HG03095 (cell line): ENCODE measurements around the gene CACNA2D3.

Source experiments
- ATAC-seq: cut with Tn5 transposase; IDR thresholded peaks from one replicate; pipeline ENCODE4 v1.9.1; 2021; ENCODE audit warnings: moderate library complexity; ENCODE audit not compliant: unreplicated experiment

CACNA2D3 gene

GRCh38 chr3:54772746-54773145 lies 650.4 kb downstream of the CACNA2D3 start:
- ATAC-seq = no peak

GRCh38 chr3:54773271-54773670 lies 650.9 kb downstream of the CACNA2D3 start:
- no peak for ATAC-seq

DNA sequence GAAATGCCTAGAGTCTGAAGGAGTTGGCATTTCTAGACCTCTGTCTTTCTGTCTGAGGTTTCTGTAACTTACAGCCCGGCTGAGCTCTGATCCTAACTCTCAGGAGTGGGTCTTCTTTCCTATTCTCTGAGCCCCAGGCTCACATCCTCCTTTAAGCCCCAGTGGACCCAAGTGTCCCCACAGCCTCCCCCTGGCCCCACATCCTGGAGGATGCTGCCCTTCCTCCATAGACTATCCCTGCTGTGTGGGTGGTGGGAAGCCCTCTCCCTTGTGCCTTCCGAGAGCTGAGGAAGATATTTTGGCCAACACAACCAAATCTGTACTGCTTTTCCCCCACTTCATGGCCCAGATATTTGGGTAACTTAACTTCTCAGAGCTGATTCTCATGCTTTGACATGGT lies 654.2 kb downstream of the CACNA2D3 start:
- no peak for ATAC-seq

GRCh38 chr3:54777141-54777540 lies 654.8 kb downstream of the CACNA2D3 start:
- no peak for ATAC-seq

GRCh38 chr3:54780336-54780735 lies 658.0 kb downstream of the CACNA2D3 start:
- ATAC-seq = no peak

GRCh38 chr3:54781728-54782127 lies 659.4 kb downstream of the CACNA2D3 start:
- ATAC-seq = no peak

- ATAC-seq = no peak
These were observed 661.3 kb downstream of the CACNA2D3 start for GRCh38 chr3:54783611-54784010.

DNA sequence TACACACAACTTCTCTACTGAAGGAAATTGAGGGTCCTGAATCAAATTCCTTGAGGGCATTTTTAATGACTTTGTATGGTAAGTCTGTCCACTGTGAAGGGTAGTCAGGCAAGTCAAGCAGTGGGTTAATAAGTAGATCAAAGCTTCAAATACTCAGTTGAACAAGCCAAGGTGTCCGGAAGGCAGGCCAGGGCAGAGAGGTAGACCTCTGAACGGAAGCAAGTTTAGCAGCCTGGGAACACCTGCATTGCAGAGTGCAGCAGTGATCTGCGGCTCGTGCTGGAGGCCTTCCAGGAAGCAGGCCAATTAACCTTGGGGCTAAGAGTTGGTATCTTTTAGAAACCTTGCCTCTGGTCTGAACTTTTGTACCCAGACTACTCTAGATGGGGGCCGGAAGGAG lies 661.7 kb downstream of the CACNA2D3 start:
- no peak for ATAC-seq

DNA sequence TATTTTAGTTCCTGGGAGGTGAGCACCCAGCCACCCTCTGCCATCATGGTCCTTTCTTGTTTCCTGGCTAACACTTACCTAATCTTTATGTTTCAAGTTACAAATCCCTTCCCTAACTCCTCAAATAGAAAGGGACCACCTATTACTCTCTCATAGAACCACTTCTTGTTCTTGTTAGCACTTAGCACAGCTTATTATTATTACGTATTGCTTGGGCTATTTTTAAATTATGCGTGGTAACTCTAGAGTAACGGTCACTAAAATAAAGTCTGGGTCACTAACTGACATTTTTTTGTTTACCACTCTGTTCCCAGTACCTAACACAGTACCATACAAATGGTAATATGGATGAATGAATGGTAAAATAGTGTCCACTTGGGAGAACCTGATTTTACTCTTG lies 663.6 kb downstream of the CACNA2D3 start:
- no peak for ATAC-seq

DNA sequence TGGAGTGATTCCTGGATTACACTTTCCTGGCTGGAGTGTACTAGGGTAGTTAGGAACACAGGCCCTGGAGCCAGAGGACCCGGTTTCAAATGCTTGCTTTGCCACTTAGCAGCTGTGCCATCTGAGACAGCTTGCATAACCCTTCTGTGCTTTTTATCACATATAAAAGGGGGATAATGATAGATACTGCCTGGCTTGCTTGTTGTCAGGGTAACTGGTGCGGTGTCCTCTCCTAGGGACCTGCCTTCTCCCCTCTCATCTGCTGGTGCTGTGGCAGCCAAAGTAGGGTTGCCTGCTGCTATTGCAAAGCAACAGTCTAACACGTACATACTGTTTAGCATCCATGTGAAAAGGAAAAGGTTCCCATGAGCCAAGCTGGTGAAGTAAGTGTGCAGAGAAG lies 667.7 kb downstream of the CACNA2D3 start:
- no peak for ATAC-seq

DNA sequence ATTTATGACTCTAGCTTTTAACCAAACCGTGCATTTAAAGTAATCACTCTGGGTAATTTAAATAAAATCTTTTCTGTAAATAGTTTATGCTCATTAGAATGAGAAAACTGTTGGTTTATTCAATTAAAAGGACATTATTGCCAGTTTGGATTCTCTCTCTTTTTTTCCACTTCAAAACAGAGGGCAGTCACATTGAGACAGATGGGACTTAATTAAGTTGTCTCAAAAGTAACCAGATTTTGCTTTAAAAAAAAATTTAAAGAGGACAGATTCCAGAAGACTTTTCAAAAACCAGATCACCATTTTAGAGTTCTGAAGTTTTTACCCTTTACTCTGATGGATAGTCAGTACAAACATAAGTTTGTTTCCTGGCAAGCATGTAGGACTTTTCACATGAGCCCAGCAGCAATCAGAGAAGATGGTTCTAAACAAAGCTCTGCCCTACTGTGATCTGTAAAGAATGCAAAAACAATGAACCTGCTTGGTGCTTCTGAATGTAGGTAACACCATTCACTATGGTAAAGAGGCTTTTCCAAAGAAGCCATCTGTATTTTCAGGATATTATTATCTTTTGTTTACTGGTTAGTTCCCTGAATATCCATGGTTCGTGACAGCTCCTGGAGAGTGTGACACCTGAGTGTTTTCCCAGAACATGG lies 669.3 kb downstream of the CACNA2D3 start:
- no peak for ATAC-seq

GRCh38 chr3:54792584-54792983 lies 670.2 kb downstream of the CACNA2D3 start:
- ATAC-seq = no peak

GRCh38 chr3:54793171-54793570 lies 670.8 kb downstream of the CACNA2D3 start:
- no peak for ATAC-seq

- ATAC-seq = no peak
These were observed 674.8 kb downstream of the CACNA2D3 start for GRCh38 chr3:54797111-54797510.

DNA sequence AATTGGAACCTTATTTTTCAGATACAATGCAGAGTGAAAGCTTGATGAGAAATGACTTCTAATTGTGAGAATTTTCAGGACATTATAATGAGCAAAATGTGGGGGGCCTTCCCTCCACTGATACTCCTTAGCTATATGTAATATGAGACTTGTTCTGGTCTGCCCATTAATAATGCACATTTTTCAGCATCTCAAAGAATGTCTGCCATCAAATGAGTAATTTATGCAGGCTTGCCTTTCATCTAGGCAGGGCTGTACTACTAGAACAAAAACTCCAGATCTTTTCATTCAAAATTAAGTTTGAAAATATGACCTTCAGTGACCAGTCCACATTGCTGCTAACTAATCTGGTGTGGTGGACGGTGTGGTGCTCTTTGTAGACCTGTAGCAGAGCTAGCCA lies 678.1 kb downstream of the CACNA2D3 start:
- no peak for ATAC-seq

DNA sequence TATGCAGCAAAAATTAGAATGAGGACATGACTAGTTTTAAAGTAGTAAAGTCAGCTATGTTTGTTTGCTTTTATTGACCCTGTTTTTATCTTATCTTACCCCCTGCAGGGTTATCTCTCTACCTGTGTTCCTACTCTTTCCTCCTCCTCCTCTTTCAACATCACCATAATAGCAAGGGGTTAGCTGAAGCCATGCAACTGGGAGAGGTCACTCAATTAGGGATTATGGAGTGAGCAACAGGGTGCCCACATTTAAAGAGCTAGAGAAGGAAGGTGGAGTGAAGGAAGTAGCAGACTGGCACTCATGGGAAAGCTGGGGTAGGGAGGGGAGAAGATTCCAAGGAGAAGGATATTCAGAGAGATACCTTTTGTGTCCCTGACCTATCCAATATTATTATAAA lies 679.6 kb downstream of the CACNA2D3 start:
- no peak for ATAC-seq

- no peak for ATAC-seq
These were observed 688.0 kb downstream of the CACNA2D3 start for GRCh38 chr3:54810401-54810800.

GRCh38 chr3:54814224-54814623 lies 691.9 kb downstream of the CACNA2D3 start:
- no peak for ATAC-seq

- no peak for ATAC-seq
These were observed 695.3 kb downstream of the CACNA2D3 start for GRCh38 chr3:54817628-54818027.

DNA sequence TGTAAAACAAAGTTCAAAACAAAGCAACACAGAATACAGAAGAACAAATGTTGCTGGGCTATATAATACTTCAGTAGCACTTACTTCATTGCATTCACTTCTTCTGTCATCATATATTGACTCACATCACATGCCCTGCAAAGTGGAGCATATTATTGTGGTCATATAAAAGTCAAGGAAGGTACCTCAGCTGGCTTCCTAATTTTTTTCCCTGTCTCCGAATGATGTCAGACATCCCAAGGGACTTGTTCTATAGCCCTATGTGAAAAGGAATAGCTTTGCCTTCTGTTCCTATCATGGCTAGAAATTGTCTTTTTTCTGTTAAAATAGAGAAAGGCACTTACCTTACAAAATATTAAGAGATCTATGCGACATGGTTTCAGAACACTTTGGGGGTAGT lies 696.1 kb downstream of the CACNA2D3 start:
- no peak for ATAC-seq

DNA sequence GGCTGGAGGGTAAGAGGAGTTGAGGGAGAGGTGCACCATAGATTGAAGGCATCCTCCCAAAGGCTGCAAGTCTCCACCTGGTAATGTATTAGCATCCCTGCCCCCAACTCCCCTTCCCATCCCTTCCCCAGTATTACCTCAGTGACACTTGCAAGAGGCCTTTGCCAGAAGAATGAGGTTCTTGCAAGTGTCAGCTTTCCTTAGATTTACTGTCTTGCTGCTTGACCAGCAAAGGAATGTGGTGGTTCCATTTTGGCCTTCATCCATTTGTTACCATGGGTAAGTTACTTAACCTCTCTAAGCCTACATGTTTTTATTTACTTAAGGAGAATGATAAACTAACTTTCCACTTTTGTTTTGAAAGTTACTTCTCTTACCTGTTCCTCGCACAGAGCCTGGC lies 696.6 kb downstream of the CACNA2D3 start:
- no peak for ATAC-seq

- ATAC-seq = no peak
These were observed 697.6 kb downstream of the CACNA2D3 start for GRCh38 chr3:54819946-54820345.

GRCh38 chr3:54822206-54822605 lies 699.9 kb downstream of the CACNA2D3 start:
- ATAC-seq = no peak
